Left lung (tissue), 10 donors: ENCODE data around the gene FAM120B. TPM values are rescaled to one million over a fixed set of nuclear protein-coding genes. Genes with fewer than 3 reads are reported as not detected.

Source experiments
- ATAC-seq: fragments of 200-7000 bp; cut with Tn5 transposase; one replicate; pipeline ENCODE4 v1.9.1; 2020; ENCODE audit warnings: moderate library complexity
- DNase-seq, 4 donors: peaks; one replicate each; pipeline ENCODE4 v3.0.0-alpha.2; 2013 to 2020
- H3K27ac ChIP-seq, 2 donors: fragments of 200-600 bp; sonication (generic) in 1 of 2; one replicate each; pipeline versions ENCODE4 v1.5.0 to v1.8.0; 2020 to 2021
- H3K27me3 ChIP-seq, 2 donors: fragments of 200-600 bp; sonication (generic) in 1 of 2; one replicate each; pipeline versions ENCODE4 v1.5.0 to v1.8.0; 2020 to 2021
- H3K36me3 ChIP-seq, 2 donors: fragments of 200-600 bp; sonication (generic) in 1 of 2; one replicate each; pipeline versions ENCODE4 v1.5.0 to v1.8.0; 2020 to 2021
- H3K4me1 ChIP-seq, 2 donors: fragments of 200-600 bp; one replicate each; pipeline ENCODE4 v1.8.0; 2021
- H3K4me3 ChIP-seq, 2 donors: fragments of 200-600 bp; sonication (generic) in 1 of 2; one replicate each; pipeline versions ENCODE4 v1.5.0 to v1.8.0; 2020 to 2021; ENCODE audit warnings: mild to moderate bottlenecking in 1 of 2
- H3K9me3 ChIP-seq, 2 donors: fragments of 200-600 bp; sonication (generic) in 1 of 2; one replicate each; pipeline versions ENCODE4 v1.5.0 to v1.8.0; 2020 to 2021
- intact Hi-C, 2 donors: fragments of 100-400 bp; cut with DNase I; formaldehyde crosslinking; loops; one replicate each; pipeline versions ENCODE4 v1.11.2 to v1.14.2; 2022
- polyA plus RNA-seq, 6 donors: library from polyadenylated mRNA; unstranded; fragments of 120-200 nt; gene quantifications; one replicate each; pipeline ENCODE4 v1.2.1, GENCODE V29; 2013; ENCODE audit not compliant: insufficient read length in 6 of 6
- total RNA-seq, 2 donors: library from RNA; stranded (reverse); fragmentation: NEBNext Ultra II Directional; extraction: Animal tissue kit (Norgen Biotek cat#: 25700); gene quantifications; one replicate each; pipeline ENCODE4 v1.2.1, GENCODE V29; 2021
- TF ChIP-seq, protein P1 (sequence below), 2 donors: fragments of 200-600 bp; sonication (generic) in 1 of 2; IDR thresholded peaks; one replicate each; pipeline versions ENCODE4 v1.5.0 to v1.8.0; 2021; ENCODE audit warnings: antibody characterized with exemption in 2 of 2
- donor health status: DM: no; HTN: yes; CAD: no.
- donor health status: DM: no; HTN: no; CAD: no.

Gene FAM120B
- total and polyA plus RNA-seq, 8 donors = 26.6 to 37.7 (median 35.5) TPM

DNA sequence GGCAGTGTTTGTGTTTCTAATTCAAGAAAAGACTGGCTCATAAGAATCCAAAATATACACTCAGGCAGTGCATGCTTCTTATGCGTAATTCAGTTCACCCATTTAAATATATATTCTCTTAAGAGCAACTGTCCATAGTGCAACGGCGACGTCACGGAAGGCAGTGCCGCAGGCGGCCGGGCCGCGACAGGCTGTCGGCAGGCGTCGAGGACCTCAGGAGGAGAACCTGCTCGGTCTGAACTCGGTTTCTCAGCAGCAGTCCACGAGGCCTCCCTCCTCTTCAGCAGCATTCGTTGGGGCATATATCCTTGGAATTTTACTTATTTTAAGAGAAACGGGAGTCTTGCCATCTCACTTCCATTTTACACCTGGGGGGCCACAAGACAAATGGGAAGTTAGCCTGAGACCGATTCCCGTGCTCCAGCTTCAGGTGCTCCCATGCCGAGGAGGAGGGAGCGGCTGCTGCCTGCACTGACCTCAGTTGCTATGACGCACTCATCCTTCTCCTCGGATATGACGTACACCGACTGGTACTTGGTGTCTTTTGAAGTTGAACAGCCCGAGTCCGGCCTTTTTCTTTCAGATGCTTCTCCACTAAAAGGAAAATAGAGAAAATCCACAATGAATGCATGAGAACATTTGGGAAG lies 23.9 kb upstream of the FAM120B start:
- DNase-seq (no peak), ATAC-seq (no peak)
- Histone ChIP-seq H3K9me3 (no peaks in the 10 kb centered on the region), H3K27me3 (peaks cover 3 to 47% of the 10 kb centered on the region in 2 donors), H3K4me3 (no peak overlapping the region), H3K36me3 (peaks cover 0 to 36% of the 10 kb centered on the region in 2 donors), H3K27ac (no peak overlapping the region), H3K4me1 (peaks cover 0 to 32% of the 10 kb centered on the region in 2 donors)
- TF ChIP-seq, protein P1, sequence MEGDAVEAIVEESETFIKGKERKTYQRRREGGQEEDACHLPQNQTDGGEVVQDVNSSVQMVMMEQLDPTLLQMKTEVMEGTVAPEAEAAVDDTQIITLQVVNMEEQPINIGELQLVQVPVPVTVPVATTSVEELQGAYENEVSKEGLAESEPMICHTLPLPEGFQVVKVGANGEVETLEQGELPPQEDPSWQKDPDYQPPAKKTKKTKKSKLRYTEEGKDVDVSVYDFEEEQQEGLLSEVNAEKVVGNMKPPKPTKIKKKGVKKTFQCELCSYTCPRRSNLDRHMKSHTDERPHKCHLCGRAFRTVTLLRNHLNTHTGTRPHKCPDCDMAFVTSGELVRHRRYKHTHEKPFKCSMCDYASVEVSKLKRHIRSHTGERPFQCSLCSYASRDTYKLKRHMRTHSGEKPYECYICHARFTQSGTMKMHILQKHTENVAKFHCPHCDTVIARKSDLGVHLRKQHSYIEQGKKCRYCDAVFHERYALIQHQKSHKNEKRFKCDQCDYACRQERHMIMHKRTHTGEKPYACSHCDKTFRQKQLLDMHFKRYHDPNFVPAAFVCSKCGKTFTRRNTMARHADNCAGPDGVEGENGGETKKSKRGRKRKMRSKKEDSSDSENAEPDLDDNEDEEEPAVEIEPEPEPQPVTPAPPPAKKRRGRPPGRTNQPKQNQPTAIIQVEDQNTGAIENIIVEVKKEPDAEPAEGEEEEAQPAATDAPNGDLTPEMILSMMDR (IDR thresholded peaks at IDR 0.05) = no peak
- intact Hi-C loops = no loop called here

DNA sequence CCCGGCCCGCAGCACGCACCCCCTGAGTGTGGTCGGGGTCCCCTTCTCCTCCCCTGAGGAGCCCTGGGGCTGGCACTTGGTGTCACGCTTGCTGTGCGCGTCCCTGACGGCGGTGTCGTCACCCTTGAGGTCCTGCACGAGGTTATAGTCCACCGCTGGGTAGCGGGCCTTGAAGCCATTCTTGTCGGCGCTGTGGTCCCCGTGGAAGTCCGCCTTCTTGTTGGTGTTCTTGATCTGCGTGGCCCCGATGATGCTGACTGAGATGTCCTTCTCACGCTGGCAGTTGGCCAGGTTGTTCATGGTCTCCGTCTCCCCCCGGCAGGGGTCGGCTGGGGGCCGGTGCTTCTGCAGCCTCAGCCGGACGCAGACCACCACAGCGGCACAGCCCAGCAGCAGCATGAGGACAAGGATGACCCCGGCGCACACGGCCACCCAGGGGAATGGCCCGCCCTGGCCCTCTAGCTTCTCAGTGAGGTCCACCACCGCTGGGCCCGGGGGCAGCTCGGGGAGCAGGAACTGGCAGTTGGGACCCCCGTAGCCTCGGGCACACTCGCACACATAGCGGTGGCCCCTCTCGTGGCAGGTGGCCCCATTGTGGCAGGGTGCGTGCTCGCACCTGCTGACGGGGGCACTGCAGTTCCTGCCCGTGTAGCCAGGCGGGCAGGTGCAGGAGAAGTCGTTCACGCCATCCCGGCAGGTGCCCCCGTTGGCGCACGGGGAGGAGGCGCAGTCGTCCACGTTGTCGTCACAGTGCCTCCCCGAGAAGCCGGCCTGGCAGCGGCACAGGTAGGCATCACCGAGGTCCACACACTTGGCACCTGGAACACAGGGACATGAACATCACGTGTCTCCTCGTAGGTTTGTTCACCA lies 23.1 kb upstream of the FAM120B start:
- H3K36me3 ChIP-seq = peaks cover 0 to 43% of the 10 kb centered on the region in 2 donors
- DNase-seq (no peak), ATAC-seq (no peak)
- H3K4me3 ChIP-seq = no peak overlapping the region
- TF ChIP-seq, protein P1 (IDR thresholded peaks at IDR 0.05) = no peak
- H3K27me3 ChIP-seq = peaks cover 6 to 55% of the 10 kb centered on the region in 2 donors
- peaks cover 0 to 34% of the 10 kb centered on the region in 2 donors for H3K4me1 ChIP-seq
- H3K9me3 ChIP-seq = no peaks in the 10 kb centered on the region
- no peak overlapping the region for H3K27ac ChIP-seq
- intact Hi-C loops = no loop called here

DNA sequence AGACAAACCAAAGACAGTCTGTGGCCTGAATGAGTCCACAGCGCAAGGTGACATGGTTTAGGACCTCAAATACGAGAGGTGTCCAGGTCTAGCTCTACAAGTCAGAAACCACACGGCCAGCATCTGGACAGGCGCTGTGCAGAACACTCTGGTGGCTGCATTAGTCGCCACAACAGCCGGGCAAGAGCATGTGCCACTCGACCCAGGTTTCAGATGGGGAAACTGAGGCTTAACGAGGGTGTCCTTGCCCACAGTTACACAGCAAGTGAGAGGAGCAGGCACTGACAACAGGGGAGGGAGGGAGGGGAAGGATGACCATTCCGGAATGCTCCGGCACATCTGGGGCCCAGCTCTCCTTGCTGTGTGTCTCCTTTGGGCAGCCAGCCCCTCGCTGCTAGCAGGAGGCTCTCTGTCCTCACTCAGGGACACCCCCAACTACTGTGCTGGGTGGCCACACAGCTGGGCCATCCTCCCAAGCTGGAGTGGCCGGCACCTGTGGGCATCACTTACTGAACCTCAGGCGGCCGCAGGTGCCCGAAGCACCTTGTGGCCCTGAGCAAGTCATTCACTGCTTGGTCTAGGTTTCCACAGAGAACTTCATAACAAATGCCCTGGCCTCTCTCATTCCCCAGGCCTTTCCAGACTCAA lies 22.3 kb upstream of the FAM120B start:
- Histone ChIP-seq H3K9me3 (no peaks in the 10 kb centered on the region), H3K36me3 (peaks cover 0 to 43% of the 10 kb centered on the region in 2 donors), H3K27ac (no peak overlapping the region), H3K4me3 (no peak overlapping the region), H3K27me3 (peaks cover 13 to 63% of the 10 kb centered on the region in 2 donors), H3K4me1 (peaks cover under 1 to 34% of the 10 kb centered on the region in 2 donors)
- intact Hi-C loops = no loop called here
- DNase-seq (no peak), ATAC-seq (no peak)
- TF ChIP-seq, protein P1 (IDR thresholded peaks at IDR 0.05) = no peak

- Histone ChIP-seq H3K27ac (no peak overlapping the region), H3K9me3 (no peaks in the 10 kb centered on the region), H3K27me3 (peaks cover 19 to 70% of the 10 kb centered on the region in 2 donors), H3K4me3 (no peak overlapping the region), H3K4me1 (peaks cover 5 to 41% of the 10 kb centered on the region in 2 donors), H3K36me3 (peaks cover 0 to 43% of the 10 kb centered on the region in 2 donors)
- no peak for DNase-seq
- ATAC-seq = no peak
- intact Hi-C loops = no loop called here
- TF ChIP-seq, protein P1 (IDR thresholded peaks at IDR 0.05) = no peak
These were observed 21.6 kb upstream of the FAM120B start for GRCh38 chr6:170284866-170285469.
